OCI-LY7 (cell line): ENCODE data around the gene CSNK1G1. TPM values are rescaled to one million over a fixed set of nuclear protein-coding genes. Genes with fewer than 3 reads are reported as not detected.

ENCODE experiments used
- BruUV-seq: library from RNA; stranded (reverse); fragments of 400-500 nt; replicated peaks from 2 replicates; lab custom pipeline; 2021; lab: Mats Ljungman, UMichigan
- CTCF ChIA-PET: fragments of 300-600 bp; sonication (Branson Sonifier 250); formaldehyde crosslinking; loops from one replicate; lab custom pipeline; 2022; ENCODE audit warnings: antibody characterized with exemption; ENCODE audit not compliant: unreplicated experiment; lab: Charles Lee
- POLR2A ChIA-PET: fragments of 300-600 bp; sonication (Branson Sonifier 250); formaldehyde crosslinking; loops from one replicate; lab custom pipeline; 2022; ENCODE audit warnings: antibody characterized with exemption; lab: Charles Lee
- DNase-seq: peaks from one replicate; pipeline ENCODE4 v3.0.0-alpha.2; 2015; ENCODE audit warnings: low spot score
- H2AFZ ChIP-seq: fragments of 200-600 bp; sonication (generic), shearing (Covaris generic); 2 replicates; pipeline ENCODE4 v1.6.1; 2014; ENCODE audit warnings: mild to moderate bottlenecking, antibody characterized with exemption, low read length, moderate library complexity
- H3K27ac ChIP-seq: fragments of 200-600 bp; sonication (generic); 2 replicates; pipeline ENCODE4 v1.5.1; 2014; ENCODE audit warnings: mixed run types, low read depth, mild to moderate bottlenecking, moderate library complexity, low read length, inconsistent platforms; ENCODE audit not compliant: poor library complexity, severe bottlenecking
- H3K36me3 ChIP-seq: fragments of 200-600 bp; sonication (generic); 2 replicates; pipeline ENCODE4 v1.6.1; 2014; ENCODE audit warnings: mild to moderate bottlenecking, antibody characterized with exemption, low read length, moderate library complexity, mixed read lengths; ENCODE audit not compliant: insufficient read depth
- H3K4me1 ChIP-seq: fragments of 200-600 bp; sonication (generic); 2 replicates; pipeline ENCODE4 v1.5.1; 2014; ENCODE audit warnings: mild to moderate bottlenecking, low read length; ENCODE audit not compliant: insufficient read depth, poor library complexity, severe bottlenecking
- H3K4me2 ChIP-seq: fragments of 200-600 bp; sonication (generic); 2 replicates; pipeline ENCODE4 v1.6.1; 2014; ENCODE audit warnings: mild to moderate bottlenecking, low read length
- H3K4me3 ChIP-seq: fragments of 200-600 bp; sonication (generic); 2 replicates; pipeline ENCODE4 v1.5.1; 2014; ENCODE audit warnings: mild to moderate bottlenecking, low read depth, low read length; ENCODE audit not compliant: poor library complexity, severe bottlenecking
- H3K79me2 ChIP-seq: fragments of 200-600 bp; sonication (generic); 2 replicates; pipeline ENCODE4 v1.6.1; 2016; ENCODE audit warnings: low read depth, mild to moderate bottlenecking, low read length, moderate library complexity, mixed read lengths; ENCODE audit not compliant: insufficient read depth
- H3K9me2 ChIP-seq: fragments of 200-600 bp; sonication (generic); 2 replicates; pipeline ENCODE4 v1.6.1; 2016; ENCODE audit warnings: mild to moderate bottlenecking, low read length, mixed read lengths; ENCODE audit not compliant: insufficient read depth
- H3K9me3 ChIP-seq: fragments of 200-600 bp; sonication (generic); 2 replicates; pipeline ENCODE4 v1.6.1; 2014; ENCODE audit warnings: mild to moderate bottlenecking, mixed run types, low read length, mixed read lengths
- H4K20me1 ChIP-seq: fragments of 200-600 bp; sonication (generic); 2 replicates; pipeline ENCODE4 v1.6.1; 2014; ENCODE audit warnings: mild to moderate bottlenecking, antibody characterized with exemption, low read length, moderate library complexity, mixed read lengths; ENCODE audit not compliant: insufficient read depth
- CTCF ChIP-seq: fragments of 200-600 bp; sonication (generic); conservative IDR thresholded peaks from 2 replicates; pipeline ENCODE4 v1.5.1; 2014; ENCODE audit warnings: mild to moderate bottlenecking, antibody characterized with exemption, low read length, moderate library complexity, mixed read lengths
- EZH2phosphoT487 ChIP-seq: fragments of 200-600 bp; sonication (generic); IDR thresholded peaks from 2 replicates; pipeline ENCODE4 v1.6.1; 2018; ENCODE audit warnings: low read depth, borderline replicate concordance, mild to moderate bottlenecking, mixed run types, antibody characterized with exemption, low read length, moderate library complexity, mixed read lengths
- intact Hi-C: fragments of 100-400 bp; cut with micrococcal nuclease; formaldehyde crosslinking; loops from one replicate; pipeline ENCODE4 v1.10.0; 2022; ENCODE audit not compliant: unreplicated experiment
- total RNA-seq, 2 experiments: library from RNA; depleted of rRNA in 1 of 2; stranded (reverse); fragments of >200 nt in 1 of 2; shearing (Covaris generic) in 1 of 2; gene quantifications; 2 replicates each; pipeline ENCODE4 v1.2.3, GENCODE V29; 2014 to 2022

The CSNK1G1 gene
- total RNA-seq, 2 experiments from 2014 or later = 8.8 to 14.1 TPM

- H3K36me3 ChIP-seq = no peaks in the 10 kb centered on the region
- H3K4me2 ChIP-seq = no peak overlapping the region
- H2AFZ ChIP-seq = no peak overlapping the region
- no peak for DNase-seq
- H3K4me3 ChIP-seq = no peak overlapping the region
- H3K27ac ChIP-seq = no peak overlapping the region
- CTCF ChIA-PET = no interaction called here
- TF ChIP-seq CTCF (no peak), EZH2phosphoT487 (no peak)
- H3K4me1 ChIP-seq = no peaks in the 10 kb centered on the region
- POLR2A ChIA-PET = no interaction called here
- no TSS peak for BruUV-seq
- intact Hi-C loops = no loop called here
- H3K79me2 ChIP-seq = no peaks in the 10 kb centered on the region
- no peaks in the 10 kb centered on the region for H4K20me1 ChIP-seq
- no peaks in the 10 kb centered on the region for H3K9me2 ChIP-seq
- no peaks in the 10 kb centered on the region for H3K9me3 ChIP-seq
Measured at GRCh38 chr15:64235552-64235951, 120.4 kb downstream of the CSNK1G1 start.

- ChIA-PET POLR2A (interaction anchor here (1.0 kb wide), 1 partner anchor 9 kb away, joined by 3 read pairs; no protein-coding TSS in a partner anchor), CTCF (no interaction called here)
- TF ChIP-seq CTCF = no peak
- TF ChIP-seq EZH2phosphoT487 = no peak
- BruUV-seq = no TSS peak
- no peak for DNase-seq
- intact Hi-C loops = no loop called here
- Histone ChIP-seq H3K4me3 (no peak overlapping the region), H3K9me2 (no peaks in the 10 kb centered on the region), H3K79me2 (no peaks in the 10 kb centered on the region), H3K4me2 (no peak overlapping the region), H3K36me3 (no peaks in the 10 kb centered on the region), H3K9me3 (no peaks in the 10 kb centered on the region), H3K27ac (no peak overlapping the region), H3K4me1 (no peaks in the 10 kb centered on the region), H2AFZ (no peak overlapping the region), H4K20me1 (no peaks in the 10 kb centered on the region)
Measured at GRCh38 chr15:64233299-64233698, 122.7 kb downstream of the CSNK1G1 start.

- intact Hi-C loops = no loop called here
- ChIA-PET CTCF (no interaction called here), POLR2A (no interaction called here)
- no peaks in the 10 kb centered on the region for H3K36me3 ChIP-seq
- H3K79me2 ChIP-seq = no peaks in the 10 kb centered on the region
- TF ChIP-seq EZH2phosphoT487 (no peak), CTCF (no peak)
- H3K9me3 ChIP-seq = no peaks in the 10 kb centered on the region
- no peak overlapping the region for H3K4me3 ChIP-seq
- no peak overlapping the region for H3K4me2 ChIP-seq
- DNase-seq = no peak
- no peak overlapping the region for H3K27ac ChIP-seq
- no peaks in the 10 kb centered on the region for H3K4me1 ChIP-seq
- no peaks in the 10 kb centered on the region for H4K20me1 ChIP-seq
- H2AFZ ChIP-seq = no peak overlapping the region
- no peaks in the 10 kb centered on the region for H3K9me2 ChIP-seq
- BruUV-seq = no TSS peak
Measured at GRCh38 chr15:64232400-64232799, 123.6 kb downstream of the CSNK1G1 start.
